HepG2 (cell line): Measurements from ENCODE around the gene AARS1. TPM values are rescaled to one million over a fixed set of nuclear protein-coding genes. Genes with fewer than 3 reads are reported as not detected.
A peak's percentile ranks its signal among the peaks of the same experiment; 100 is the strongest.

Experiments used
- ATAD3A ChIP-seq: sonication (generic); formaldehyde crosslinking; IDR thresholded peaks from 2 replicates; pipeline ENCODE4 v1.4.0; 2020; ENCODE audit warnings: missing genetic modification reagents
- GPN1 ChIP-seq: sonication (generic); formaldehyde crosslinking; IDR thresholded peaks from 2 replicates; pipeline ENCODE4 v1.5.1; 2020; ENCODE audit warnings: missing genetic modification reagents, borderline replicate concordance
- ISX ChIP-seq: sonication (generic); formaldehyde crosslinking; conservative IDR thresholded peaks from 2 replicates; pipeline ENCODE4 v1.5.0; 2020; ENCODE audit warnings: missing genetic modification reagents
- MAFG ChIP-seq: sonication (generic); formaldehyde crosslinking; IDR thresholded peaks from 2 replicates; pipeline ENCODE4 v1.5.1; 2020; ENCODE audit warnings: mild to moderate bottlenecking, missing genetic modification reagents
- NFKBIZ ChIP-seq: IDR thresholded peaks from 2 replicates; pipeline ENCODE4 v1.6.1; 2018; ENCODE audit warnings: missing genetic modification reagents, missing compliant biosample characterization
- PHF5A ChIP-seq: IDR thresholded peaks from one replicate; pipeline ENCODE4 v1.6.1; 2018; ENCODE audit warnings: low read depth, missing genetic modification reagents; ENCODE audit not compliant: unreplicated experiment
- PHF8 ChIP-seq: sonication (generic); formaldehyde crosslinking; IDR thresholded peaks from 2 replicates; pipeline ENCODE4 v1.5.0; 2020; ENCODE audit warnings: missing genetic modification reagents
- SRSF4 ChIP-seq: fragments of 200-400 bp; formaldehyde crosslinking; IDR thresholded peaks from one replicate; pipeline ENCODE4 v1.6.1; 2018; ENCODE audit warnings: mild to moderate bottlenecking, low read depth, low read length, moderate library complexity; ENCODE audit not compliant: poor library complexity, severe bottlenecking
- ZFP41 ChIP-seq: sonication (generic); formaldehyde crosslinking; IDR thresholded peaks from 2 replicates; pipeline ENCODE4 v1.4.0; 2020; ENCODE audit warnings: mild to moderate bottlenecking, missing genetic modification reagents, borderline replicate concordance
- ZNF143 ChIP-seq: sonication (generic); formaldehyde crosslinking; IDR thresholded peaks from 2 replicates; pipeline ENCODE4 v1.4.0; 2020; ENCODE audit warnings: missing genetic modification reagents
- ZNF33B ChIP-seq: sonication (generic); formaldehyde crosslinking; IDR thresholded peaks from 2 replicates; pipeline ENCODE4 v1.5.1; 2020; ENCODE audit warnings: mild to moderate bottlenecking, missing genetic modification reagents
- polyA plus RNA-seq, 8 experiments: library from polyadenylated mRNA; depleted of rRNA in 3 of 8; stranded (reverse) in 7 of 8; unstranded in 1 of 8; fragments of >200 nt; fragmentation: Illumina TruSeq in 4 of 8; extraction: Trizol in 4 of 8; gene quantifications; 2 replicates each; pipeline versions ENCODE4 v1.2.1 to v1.2.3, GENCODE V29; 2011 to 2016; ENCODE audit warnings: low read depth in 4 of 8, missing spikeins in 1 of 8, mixed read lengths in 1 of 8; ENCODE audit not compliant: insufficient read depth in 1 of 8
- total RNA-seq, 5 experiments: library from RNA; depleted of rRNA; stranded (reverse); fragments of >200 nt; fragmentation: Illumina TruSeq; extraction: Trizol; gene quantifications; 2 replicates each; pipeline ENCODE4 v1.2.3, GENCODE V29; 2016; ENCODE audit warnings: low read depth in 1 of 5
- TF ChIP-seq, protein P1 (sequence below): sonication (generic); formaldehyde crosslinking; conservative IDR thresholded peaks from 2 replicates; pipeline ENCODE4 v1.4.0; 2020; ENCODE audit warnings: mild to moderate bottlenecking, missing genetic modification reagents, moderate library complexity
- TF ChIP-seq, protein P2 (sequence below): sonication (generic); formaldehyde crosslinking; IDR thresholded peaks from 2 replicates; pipeline ENCODE4 v1.4.0; 2020; ENCODE audit warnings: low read depth, missing genetic modification reagents
- TF ChIP-seq, protein P3 (sequence below): sonication (generic); formaldehyde crosslinking; IDR thresholded peaks from 2 replicates; pipeline ENCODE4 v1.5.0; 2020; ENCODE audit warnings: missing genetic modification reagents
- TF ChIP-seq, protein P4 (sequence below): sonication (generic); formaldehyde crosslinking; IDR thresholded peaks from 2 replicates; pipeline ENCODE4 v1.8.0; 2022; ENCODE audit warnings: mild to moderate bottlenecking, missing genetic modification reagents
- TF ChIP-seq, protein P5 (sequence below): sonication (generic); formaldehyde crosslinking; IDR thresholded peaks from 2 replicates; pipeline ENCODE4 v1.4.0; 2020; ENCODE audit warnings: mild to moderate bottlenecking, missing genetic modification reagents, borderline replicate concordance

The AARS1 gene
- total and polyA plus RNA-seq, 2 of the 13 experiments (the other 11 are each of a cell fraction or from before 2014, with no cell fraction given) = 107 to 132 TPM

DNA sequence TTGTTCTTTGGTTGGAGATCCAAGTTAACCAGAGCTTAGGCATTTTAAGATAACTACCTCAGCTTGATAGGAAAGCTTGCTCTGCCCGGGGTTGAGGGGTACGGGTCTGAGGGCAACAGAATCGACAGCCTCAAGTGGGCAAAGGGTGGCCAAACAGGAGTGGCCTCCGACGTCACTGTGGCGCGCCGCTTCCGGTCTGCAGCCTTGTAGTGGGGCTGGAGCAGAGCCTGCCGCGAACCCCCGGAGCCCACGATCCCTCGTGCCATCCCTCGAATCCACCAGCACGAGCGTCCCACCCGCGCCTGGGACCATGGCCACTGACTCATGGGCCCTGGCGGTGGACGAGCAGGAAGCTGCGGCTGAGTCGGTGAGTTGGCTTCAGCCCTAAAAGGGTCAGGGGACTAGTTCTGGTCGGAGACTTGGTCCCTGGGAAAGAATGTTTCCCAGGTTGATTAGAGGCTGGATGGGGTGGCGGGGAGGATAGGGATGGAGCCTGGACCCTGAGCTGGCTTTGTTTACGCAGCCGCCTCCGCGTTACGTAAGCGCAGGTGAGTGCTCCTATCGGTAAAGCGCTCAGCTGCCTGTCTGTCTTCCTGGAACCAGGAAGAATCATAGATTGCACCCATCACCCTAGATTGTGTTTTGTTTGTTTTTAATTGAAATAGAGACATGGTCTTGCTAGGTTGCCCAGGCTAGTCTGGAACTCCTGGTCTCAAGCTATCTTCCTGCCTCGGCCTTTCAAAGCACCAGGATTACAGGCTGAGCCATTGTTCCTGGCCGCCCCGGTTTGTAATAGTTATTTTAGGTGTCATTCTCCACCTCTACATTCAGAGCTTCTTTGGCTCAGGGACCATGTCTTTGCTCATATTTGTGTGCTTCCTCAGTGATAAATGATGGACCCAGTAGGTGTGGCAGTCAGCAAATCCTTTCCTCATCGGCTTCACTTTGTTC is 10.0 kb upstream of the AARS1 start, which contains the start of gene DDX19B (continued):
- TF ChIP-seq ISX (CRISPR knock-in tag) = no peak
- TF ChIP-seq, protein P1, sequence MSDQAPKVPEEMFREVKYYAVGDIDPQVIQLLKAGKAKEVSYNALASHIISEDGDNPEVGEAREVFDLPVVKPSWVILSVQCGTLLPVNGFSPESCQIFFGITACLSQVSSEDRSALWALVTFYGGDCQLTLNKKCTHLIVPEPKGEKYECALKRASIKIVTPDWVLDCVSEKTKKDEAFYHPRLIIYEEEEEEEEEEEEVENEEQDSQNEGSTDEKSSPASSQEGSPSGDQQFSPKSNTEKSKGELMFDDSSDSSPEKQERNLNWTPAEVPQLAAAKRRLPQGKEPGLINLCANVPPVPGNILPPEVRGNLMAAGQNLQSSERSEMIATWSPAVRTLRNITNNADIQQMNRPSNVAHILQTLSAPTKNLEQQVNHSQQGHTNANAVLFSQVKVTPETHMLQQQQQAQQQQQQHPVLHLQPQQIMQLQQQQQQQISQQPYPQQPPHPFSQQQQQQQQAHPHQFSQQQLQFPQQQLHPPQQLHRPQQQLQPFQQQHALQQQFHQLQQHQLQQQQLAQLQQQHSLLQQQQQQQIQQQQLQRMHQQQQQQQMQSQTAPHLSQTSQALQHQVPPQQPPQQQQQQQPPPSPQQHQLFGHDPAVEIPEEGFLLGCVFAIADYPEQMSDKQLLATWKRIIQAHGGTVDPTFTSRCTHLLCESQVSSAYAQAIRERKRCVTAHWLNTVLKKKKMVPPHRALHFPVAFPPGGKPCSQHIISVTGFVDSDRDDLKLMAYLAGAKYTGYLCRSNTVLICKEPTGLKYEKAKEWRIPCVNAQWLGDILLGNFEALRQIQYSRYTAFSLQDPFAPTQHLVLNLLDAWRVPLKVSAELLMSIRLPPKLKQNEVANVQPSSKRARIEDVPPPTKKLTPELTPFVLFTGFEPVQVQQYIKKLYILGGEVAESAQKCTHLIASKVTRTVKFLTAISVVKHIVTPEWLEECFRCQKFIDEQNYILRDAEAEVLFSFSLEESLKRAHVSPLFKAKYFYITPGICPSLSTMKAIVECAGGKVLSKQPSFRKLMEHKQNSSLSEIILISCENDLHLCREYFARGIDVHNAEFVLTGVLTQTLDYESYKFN (CRISPR knock-in tag) = peak; percentile 92
- TF ChIP-seq GPN1 (CRISPR knock-in tag) = peak; percentile 92; the same call in 1 of the 2 replicates
- TF ChIP-seq MAFG (CRISPR knock-in tag) = no peak
- no peak; the same call in 1 of the 2 replicates for TF ChIP-seq ZNF143 (CRISPR knock-in tag)
- TF ChIP-seq, protein P2, sequence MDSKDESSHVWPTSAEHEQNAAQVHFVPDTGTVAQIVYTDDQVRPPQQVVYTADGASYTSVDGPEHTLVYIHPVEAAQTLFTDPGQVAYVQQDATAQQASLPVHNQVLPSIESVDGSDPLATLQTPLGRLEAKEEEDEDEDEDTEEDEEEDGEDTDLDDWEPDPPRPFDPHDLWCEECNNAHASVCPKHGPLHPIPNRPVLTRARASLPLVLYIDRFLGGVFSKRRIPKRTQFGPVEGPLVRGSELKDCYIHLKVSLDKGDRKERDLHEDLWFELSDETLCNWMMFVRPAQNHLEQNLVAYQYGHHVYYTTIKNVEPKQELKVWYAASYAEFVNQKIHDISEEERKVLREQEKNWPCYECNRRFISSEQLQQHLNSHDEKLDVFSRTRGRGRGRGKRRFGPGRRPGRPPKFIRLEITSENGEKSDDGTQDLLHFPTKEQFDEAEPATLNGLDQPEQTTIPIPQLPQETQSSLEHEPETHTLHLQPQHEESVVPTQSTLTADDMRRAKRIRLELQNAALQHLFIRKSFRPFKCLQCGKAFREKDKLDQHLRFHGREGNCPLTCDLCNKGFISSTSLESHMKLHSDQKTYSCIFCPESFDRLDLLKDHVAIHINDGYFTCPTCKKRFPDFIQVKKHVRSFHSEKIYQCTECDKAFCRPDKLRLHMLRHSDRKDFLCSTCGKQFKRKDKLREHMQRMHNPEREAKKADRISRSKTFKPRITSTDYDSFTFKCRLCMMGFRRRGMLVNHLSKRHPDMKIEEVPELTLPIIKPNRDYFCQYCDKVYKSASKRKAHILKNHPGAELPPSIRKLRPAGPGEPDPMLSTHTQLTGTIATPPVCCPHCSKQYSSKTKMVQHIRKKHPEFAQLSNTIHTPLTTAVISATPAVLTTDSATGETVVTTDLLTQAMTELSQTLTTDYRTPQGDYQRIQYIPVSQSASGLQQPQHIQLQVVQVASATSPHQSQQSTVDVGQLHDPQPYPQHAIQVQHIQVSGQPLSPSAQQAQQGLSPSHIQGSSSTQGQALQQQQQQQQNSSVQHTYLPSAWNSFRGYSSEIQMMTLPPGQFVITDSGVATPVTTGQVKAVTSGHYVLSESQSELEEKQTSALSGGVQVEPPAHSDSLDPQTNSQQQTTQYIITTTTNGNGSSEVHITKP (CRISPR knock-in tag) = peak; percentile 64; the same call in 1 of the 2 replicates
- peak; percentile 81; the same call in 1 of the 2 replicates for TF ChIP-seq ZFP41 (CRISPR knock-in tag)
- no peak for TF ChIP-seq SRSF4
- TF ChIP-seq ZNF33B = peak; percentile 39; the same call in 1 of the 2 replicates
- TF ChIP-seq, protein P3, sequence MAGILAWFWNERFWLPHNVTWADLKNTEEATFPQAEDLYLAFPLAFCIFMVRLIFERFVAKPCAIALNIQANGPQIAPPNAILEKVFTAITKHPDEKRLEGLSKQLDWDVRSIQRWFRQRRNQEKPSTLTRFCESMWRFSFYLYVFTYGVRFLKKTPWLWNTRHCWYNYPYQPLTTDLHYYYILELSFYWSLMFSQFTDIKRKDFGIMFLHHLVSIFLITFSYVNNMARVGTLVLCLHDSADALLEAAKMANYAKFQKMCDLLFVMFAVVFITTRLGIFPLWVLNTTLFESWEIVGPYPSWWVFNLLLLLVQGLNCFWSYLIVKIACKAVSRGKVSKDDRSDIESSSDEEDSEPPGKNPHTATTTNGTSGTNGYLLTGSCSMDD = no peak
- TF ChIP-seq, protein P4, sequence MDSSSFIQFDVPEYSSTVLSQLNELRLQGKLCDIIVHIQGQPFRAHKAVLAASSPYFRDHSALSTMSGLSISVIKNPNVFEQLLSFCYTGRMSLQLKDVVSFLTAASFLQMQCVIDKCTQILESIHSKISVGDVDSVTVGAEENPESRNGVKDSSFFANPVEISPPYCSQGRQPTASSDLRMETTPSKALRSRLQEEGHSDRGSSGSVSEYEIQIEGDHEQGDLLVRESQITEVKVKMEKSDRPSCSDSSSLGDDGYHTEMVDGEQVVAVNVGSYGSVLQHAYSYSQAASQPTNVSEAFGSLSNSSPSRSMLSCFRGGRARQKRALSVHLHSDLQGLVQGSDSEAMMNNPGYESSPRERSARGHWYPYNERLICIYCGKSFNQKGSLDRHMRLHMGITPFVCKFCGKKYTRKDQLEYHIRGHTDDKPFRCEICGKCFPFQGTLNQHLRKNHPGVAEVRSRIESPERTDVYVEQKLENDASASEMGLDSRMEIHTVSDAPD (CRISPR knock-in tag) = peak; percentile 91
- no peak for TF ChIP-seq ATAD3A (CRISPR knock-in tag)
- TF ChIP-seq PHF5A = peak; percentile 65
- TF ChIP-seq PHF8 (CRISPR knock-in tag) = peak; percentile 99
- TF ChIP-seq NFKBIZ (CRISPR knock-in tag) = no peak
- TF ChIP-seq, protein P5, sequence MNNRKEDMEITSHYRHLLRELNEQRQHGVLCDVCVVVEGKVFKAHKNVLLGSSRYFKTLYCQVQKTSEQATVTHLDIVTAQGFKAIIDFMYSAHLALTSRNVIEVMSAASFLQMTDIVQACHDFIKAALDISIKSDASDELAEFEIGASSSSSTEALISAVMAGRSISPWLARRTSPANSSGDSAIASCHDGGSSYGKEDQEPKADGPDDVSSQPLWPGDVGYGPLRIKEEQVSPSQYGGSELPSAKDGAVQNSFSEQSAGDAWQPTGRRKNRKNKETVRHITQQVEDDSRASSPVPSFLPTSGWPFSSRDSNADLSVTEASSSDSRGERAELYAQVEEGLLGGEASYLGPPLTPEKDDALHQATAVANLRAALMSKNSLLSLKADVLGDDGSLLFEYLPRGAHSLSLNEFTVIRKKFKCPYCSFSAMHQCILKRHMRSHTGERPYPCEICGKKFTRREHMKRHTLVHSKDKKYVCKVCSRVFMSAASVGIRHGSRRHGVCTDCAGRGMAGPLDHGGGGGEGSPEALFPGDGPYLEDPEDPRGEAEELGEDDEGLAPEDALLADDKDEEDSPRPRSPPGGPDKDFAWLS (CRISPR knock-in tag) = no peak; the same call in 1 of the 2 replicates
